GM12891 (cell line): ENCODE measurements around the gene MCTP2.

Source experiments
- PAX5 ChIP-seq: IDR thresholded peaks from 2 replicates; pipeline ENCODE4 v1.6.1; 2011; ENCODE audit warnings: low read length, moderate library complexity, mild to moderate bottlenecking; ENCODE audit not compliant: insufficient read depth, severe bottlenecking
- POLR2A ChIP-seq: IDR thresholded peaks from 2 replicates; pipeline ENCODE4 v1.6.1; 2011; ENCODE audit warnings: low read depth, low read length, control low read depth
- POLR2AphosphoS5 ChIP-seq: IDR thresholded peaks from 2 replicates; pipeline ENCODE4 v1.6.1; 2011; ENCODE audit warnings: low read depth, low read length, control low read depth
- POU2F2 ChIP-seq: IDR thresholded peaks from 2 replicates; pipeline ENCODE4 v1.6.1; 2011; ENCODE audit warnings: low read depth, mild to moderate bottlenecking, control low read depth, low read length, moderate library complexity
- SPI1 ChIP-seq: IDR thresholded peaks from 2 replicates; pipeline ENCODE4 v1.6.1; 2011; ENCODE audit warnings: low read depth, low read length, control low read depth
- TAF1 ChIP-seq: IDR thresholded peaks from 2 replicates; pipeline ENCODE4 v1.6.1; 2011; ENCODE audit warnings: low read depth, low read length, control low read depth

DNA sequence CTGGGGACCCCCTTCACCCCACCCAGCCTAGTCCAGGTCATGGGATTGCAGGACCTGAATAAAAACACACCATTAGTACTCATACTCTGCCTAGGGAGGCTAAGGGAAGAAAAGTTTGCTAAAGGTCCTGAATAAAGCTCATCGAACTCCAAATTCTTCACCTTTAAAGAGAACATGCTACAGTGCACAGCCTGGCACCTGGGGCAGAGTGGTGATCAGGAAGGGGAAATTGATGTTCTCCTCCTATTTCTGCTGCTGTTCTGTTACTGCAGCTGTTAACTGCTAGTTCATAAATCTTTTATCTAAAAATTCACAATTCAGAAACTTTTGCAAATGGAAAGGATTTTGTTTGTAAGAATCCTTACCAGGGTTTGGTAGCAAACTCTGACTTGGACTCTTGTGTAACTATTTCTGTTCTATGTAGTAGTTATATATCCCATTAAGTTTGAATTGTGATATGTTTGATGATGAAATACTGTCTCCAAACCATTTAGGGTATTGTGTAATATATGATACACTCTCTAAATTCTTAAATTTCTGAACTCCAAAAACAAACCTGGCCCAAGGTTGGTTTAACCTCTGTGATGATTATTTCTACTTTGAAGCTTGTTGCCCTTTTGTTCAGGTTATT is 27.9 kb downstream of the MCTP2 start:
- TF ChIP-seq POLR2A (no peak), POU2F2 (no peak), TAF1 (no peak), POLR2AphosphoS5 (no peak), SPI1 (no peak), PAX5 (no peak)
